GM21367 (cell line): Measurements from ENCODE around the gene TLCD1.
"Not testable (repeated sequence)": the region's sequence is repeated elsewhere in the genome, so short reads cannot be mapped to it uniquely, and the experiment has no call there.

Experiments used
- ATAC-seq: cut with Tn5 transposase; IDR thresholded peaks from one replicate; pipeline ENCODE4 v1.9.1; 2021; ENCODE audit not compliant: unreplicated experiment

TLCD1 gene

GRCh38 chr17:28729950-28730330 is 3.9 kb upstream of the TLCD1 start:
- no peak for ATAC-seq

GRCh38 chr17:28728364-28729200 is 2.5 kb upstream of the TLCD1 start, which contains the start of gene NEK8:
NEK8 (plus strand) TSS chr17:28728788; CDS start chr17:28728814, 26 bp downstream.
- ATAC-seq: peak; percentile 31

GRCh38 chr17:28726627-28727491 is 826 bp upstream of the TLCD1 start:
- peak; percentile 30 for ATAC-seq

- no peak for ATAC-seq
These were observed 290 bp downstream of the TLCD1 start for GRCh38 chr17:28725660-28726225.

- ATAC-seq: no peak
These were observed 820 bp downstream of the TLCD1 start for GRCh38 chr17:28725166-28725659.

GRCh38 chr17:28724500-28725165 is 1.4 kb downstream of the TLCD1 start:
- no peak for ATAC-seq

GRCh38 chr17:28723836-28724499 is 2.1 kb downstream of the TLCD1 start:
- not testable (repeated sequence) for ATAC-seq

- ATAC-seq: no peak
These were observed 2.7 kb downstream of the TLCD1 start for GRCh38 chr17:28723159-28723835.

- ATAC-seq: no peak
These were observed 3.4 kb downstream of the TLCD1 start for GRCh38 chr17:28722417-28723158.

- ATAC-seq: not testable (repeated sequence)
These were observed 5.1 kb downstream of the TLCD1 start for GRCh38 chr17:28720997-28721329.

GRCh38 chr17:28720247-28720996 is 5.6 kb downstream of the TLCD1 start:
- no peak for ATAC-seq

- ATAC-seq: no peak
These were observed 7.0 kb downstream of the TLCD1 start for GRCh38 chr17:28719021-28719433.

- ATAC-seq: no peak
These were observed 7.6 kb downstream of the TLCD1 start for GRCh38 chr17:28718333-28719020.

- no peak for ATAC-seq
These were observed 8.3 kb downstream of the TLCD1 start, which contains the start of gene RAB34 for GRCh38 chr17:28717578-28718332. RAB34 (minus strand) TSS chr17:28717868; CDS start chr17:28717266, 602 bp downstream.

GRCh38 chr17:28716740-28717577 is 9.1 kb downstream of the TLCD1 start:
- ATAC-seq: no peak

- ATAC-seq: no peak
These were observed 10.8 kb downstream of the TLCD1 start for GRCh38 chr17:28715217-28715616.
